ENCODE measurements around the gene AFF3.

Gene AFF3

GRCh38 chr2:99679518-99679917 is 462.9 kb downstream of the AFF3 start:
- no peak overlapping the region for H3K27ac ChIP-seq
- ChIA-PET CTCF (no interaction called here), POLR2A (ENCODE audit: low non-redundant PET) (no interaction called here)
- no peak for TF ChIP-seq CTCF (conservative IDR thresholded peaks at IDR 0.05; ENCODE audit: low read depth)
- no peak for DNase-seq (ENCODE audit: low spot score)

- POLR2A ChIA-PET (ENCODE audit: low non-redundant PET): no interaction called here
- TF ChIP-seq CTCF (conservative IDR thresholded peaks at IDR 0.05; ENCODE audit: low read depth): no peak
- no peak for DNase-seq (ENCODE audit: low spot score)
- CTCF ChIA-PET: interaction anchor here (0.6 kb wide), 1 partner anchor 51 kb away, joined by 4 read pairs; no protein-coding TSS in a partner anchor
- H3K27ac ChIP-seq: no peak overlapping the region
Observed at GRCh38 chr2:99678625-99679024, 463.8 kb downstream of the AFF3 start.

- CTCF ChIA-PET: interaction anchor here (0.6 kb wide), 1 partner anchor 51 kb away, joined by 4 read pairs; no protein-coding TSS in a partner anchor
Observed at GRCh38 chr2:99677814-99678213, 464.6 kb downstream of the AFF3 start.

GRCh38 chr2:99675130-99675661 is 467.2 kb downstream of the AFF3 start:
- ChIA-PET CTCF (no interaction called here), POLR2A (ENCODE audit: low non-redundant PET) (no interaction called here)
- no peak for DNase-seq (ENCODE audit: low spot score)
- TF ChIP-seq CTCF (conservative IDR thresholded peaks at IDR 0.05; ENCODE audit: low read depth): no peak
- H3K27ac ChIP-seq: no peak overlapping the region

More at GRCh38 chr2:99677814-99678213, 464.6 kb downstream of the AFF3 start:
- POLR2A ChIA-PET (ENCODE audit: low non-redundant PET): no interaction called here
- no peak overlapping the region for H3K27ac ChIP-seq
- no peak for DNase-seq (ENCODE audit: low spot score)
- no peak for TF ChIP-seq CTCF (conservative IDR thresholded peaks at IDR 0.05; ENCODE audit: low read depth)

GRCh38 chr2:99674090-99674489 is 468.3 kb downstream of the AFF3 start:
- ChIA-PET CTCF (no interaction called here), POLR2A (ENCODE audit: low non-redundant PET) (no interaction called here)
- no peak for DNase-seq (ENCODE audit: low spot score)
- H3K27ac ChIP-seq: no peak overlapping the region
- TF ChIP-seq CTCF (conservative IDR thresholded peaks at IDR 0.05; ENCODE audit: low read depth): no peak

- no peak for DNase-seq (ENCODE audit: low spot score)
- TF ChIP-seq CTCF (conservative IDR thresholded peaks at IDR 0.05; ENCODE audit: low read depth): no peak
- ChIA-PET CTCF (no interaction called here), POLR2A (ENCODE audit: low non-redundant PET) (no interaction called here)
- no peak overlapping the region for H3K27ac ChIP-seq
Observed at GRCh38 chr2:99672766-99673350, 469.5 kb downstream of the AFF3 start.
